ENCODE data around the gene ADAM19.

DNA sequence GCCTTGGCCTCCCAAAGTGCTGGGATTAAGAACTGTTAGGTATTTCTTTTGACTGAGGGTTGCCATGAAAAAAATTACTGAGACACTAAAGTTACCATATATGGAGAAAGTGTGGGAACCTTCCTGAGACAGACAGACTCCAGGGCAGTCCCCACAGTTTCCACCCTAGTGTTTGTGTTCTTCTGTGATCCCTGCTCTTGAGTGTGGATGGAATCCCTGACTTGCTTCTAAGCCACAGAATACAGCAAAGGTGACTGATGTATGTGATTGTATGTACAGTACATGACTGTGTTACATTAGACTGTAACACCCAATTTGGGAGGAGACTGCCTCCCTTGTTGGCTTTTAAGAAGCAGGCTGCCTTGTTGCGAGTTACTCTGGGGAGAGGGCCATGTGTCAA, 24.7 kb upstream of the ADAM19 start:
- TF ChIP-seq, protein P1, sequence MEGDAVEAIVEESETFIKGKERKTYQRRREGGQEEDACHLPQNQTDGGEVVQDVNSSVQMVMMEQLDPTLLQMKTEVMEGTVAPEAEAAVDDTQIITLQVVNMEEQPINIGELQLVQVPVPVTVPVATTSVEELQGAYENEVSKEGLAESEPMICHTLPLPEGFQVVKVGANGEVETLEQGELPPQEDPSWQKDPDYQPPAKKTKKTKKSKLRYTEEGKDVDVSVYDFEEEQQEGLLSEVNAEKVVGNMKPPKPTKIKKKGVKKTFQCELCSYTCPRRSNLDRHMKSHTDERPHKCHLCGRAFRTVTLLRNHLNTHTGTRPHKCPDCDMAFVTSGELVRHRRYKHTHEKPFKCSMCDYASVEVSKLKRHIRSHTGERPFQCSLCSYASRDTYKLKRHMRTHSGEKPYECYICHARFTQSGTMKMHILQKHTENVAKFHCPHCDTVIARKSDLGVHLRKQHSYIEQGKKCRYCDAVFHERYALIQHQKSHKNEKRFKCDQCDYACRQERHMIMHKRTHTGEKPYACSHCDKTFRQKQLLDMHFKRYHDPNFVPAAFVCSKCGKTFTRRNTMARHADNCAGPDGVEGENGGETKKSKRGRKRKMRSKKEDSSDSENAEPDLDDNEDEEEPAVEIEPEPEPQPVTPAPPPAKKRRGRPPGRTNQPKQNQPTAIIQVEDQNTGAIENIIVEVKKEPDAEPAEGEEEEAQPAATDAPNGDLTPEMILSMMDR (IDR thresholded peaks at IDR 0.05), result no peak
- no peak for TF ChIP-seq POLR2A (IDR thresholded peaks at IDR 0.05)
